Spleen (tissue), 7 donors: ENCODE data around the gene RASGEF1B.

Experiments
- POLR2AphosphoS5 ChIP-seq, 3 donors: sonication (generic); formaldehyde crosslinking; IDR thresholded peaks; one replicate each; pipeline ENCODE4 v1.5.1; 2017; ENCODE audit warnings: antibody characterized with exemption in 3 of 3
- TF ChIP-seq, protein P1 (sequence below), 11 experiments: fragments of 200-600 bp in 7 of 11; fragments of 450-650 bp in 4 of 11; sonication (generic) in 4 of 11; IDR thresholded peaks in 8 of 11; conservative IDR thresholded peaks in 3 of 11; 1 replicate in 7 of 11; 2 replicates in 4 of 11; pipeline versions ENCODE4 v1.4.0 to v1.8.0; 2016 to 2021; ENCODE audit warnings: antibody characterized with exemption in 11 of 11, inconsistent platforms in 4 of 11, mild to moderate bottlenecking in 1 of 11
- donor health status: DM: no; HTN: no; CAD: no; lungs with moderate emphysema.
- donor health status: DM: no; HTN: no; CAD: no.
- donor health status: DM: no; HTN: no; CAD: no.

GRCh38 chr4:81471298-81471587, 464 bp downstream of the RASGEF1B start:
- TF ChIP-seq, protein P1, sequence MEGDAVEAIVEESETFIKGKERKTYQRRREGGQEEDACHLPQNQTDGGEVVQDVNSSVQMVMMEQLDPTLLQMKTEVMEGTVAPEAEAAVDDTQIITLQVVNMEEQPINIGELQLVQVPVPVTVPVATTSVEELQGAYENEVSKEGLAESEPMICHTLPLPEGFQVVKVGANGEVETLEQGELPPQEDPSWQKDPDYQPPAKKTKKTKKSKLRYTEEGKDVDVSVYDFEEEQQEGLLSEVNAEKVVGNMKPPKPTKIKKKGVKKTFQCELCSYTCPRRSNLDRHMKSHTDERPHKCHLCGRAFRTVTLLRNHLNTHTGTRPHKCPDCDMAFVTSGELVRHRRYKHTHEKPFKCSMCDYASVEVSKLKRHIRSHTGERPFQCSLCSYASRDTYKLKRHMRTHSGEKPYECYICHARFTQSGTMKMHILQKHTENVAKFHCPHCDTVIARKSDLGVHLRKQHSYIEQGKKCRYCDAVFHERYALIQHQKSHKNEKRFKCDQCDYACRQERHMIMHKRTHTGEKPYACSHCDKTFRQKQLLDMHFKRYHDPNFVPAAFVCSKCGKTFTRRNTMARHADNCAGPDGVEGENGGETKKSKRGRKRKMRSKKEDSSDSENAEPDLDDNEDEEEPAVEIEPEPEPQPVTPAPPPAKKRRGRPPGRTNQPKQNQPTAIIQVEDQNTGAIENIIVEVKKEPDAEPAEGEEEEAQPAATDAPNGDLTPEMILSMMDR (IDR thresholded peaks at IDR 0.05 in 8 of 11, conservative IDR thresholded peaks at IDR 0.05 in 3 of 11): no peak
- TF ChIP-seq POLR2AphosphoS5 (IDR thresholded peaks at IDR 0.05): no peak
